IPS-20b (cell line): ENCODE results near the gene CCNB2.
"Not testable (repeated sequence)": the region's sequence is repeated elsewhere in the genome, so short reads cannot be mapped to it uniquely, and the experiment has no call there.

Experiments
- H3K27ac ChIP-seq: one replicate; pipeline ENCODE4 v1.5.1; 2013; ENCODE audit warnings: low read length
- H3K27me3 ChIP-seq: 2 replicates; pipeline ENCODE4 v1.6.1; 2013; ENCODE audit warnings: mild to moderate bottlenecking, low read length, inconsistent platforms; ENCODE audit not compliant: insufficient read depth
- H3K36me3 ChIP-seq: 2 replicates; pipeline ENCODE4 v1.6.1; 2013; ENCODE audit warnings: low read depth, mild to moderate bottlenecking, inconsistent platforms, low read length, moderate library complexity; ENCODE audit not compliant: insufficient read depth
- H3K4me1 ChIP-seq: 2 replicates; pipeline ENCODE4 v1.6.1; 2013; ENCODE audit warnings: mild to moderate bottlenecking, control low read depth, inconsistent platforms, low read length, moderate library complexity; ENCODE audit not compliant: insufficient read depth
- H3K4me3 ChIP-seq: 2 replicates; pipeline ENCODE4 v1.5.1; 2013; ENCODE audit warnings: mild to moderate bottlenecking, low read length, inconsistent platforms
- H3K9ac ChIP-seq: 2 replicates; pipeline ENCODE4 v1.6.1; 2013; ENCODE audit warnings: low read depth, mild to moderate bottlenecking, inconsistent platforms, low read length, moderate library complexity
- H3K9me3 ChIP-seq: 2 replicates; pipeline ENCODE4 v1.6.1; 2013; ENCODE audit warnings: mild to moderate bottlenecking, low read depth, low read length, inconsistent platforms; ENCODE audit not compliant: insufficient read depth

Gene CCNB2

DNA sequence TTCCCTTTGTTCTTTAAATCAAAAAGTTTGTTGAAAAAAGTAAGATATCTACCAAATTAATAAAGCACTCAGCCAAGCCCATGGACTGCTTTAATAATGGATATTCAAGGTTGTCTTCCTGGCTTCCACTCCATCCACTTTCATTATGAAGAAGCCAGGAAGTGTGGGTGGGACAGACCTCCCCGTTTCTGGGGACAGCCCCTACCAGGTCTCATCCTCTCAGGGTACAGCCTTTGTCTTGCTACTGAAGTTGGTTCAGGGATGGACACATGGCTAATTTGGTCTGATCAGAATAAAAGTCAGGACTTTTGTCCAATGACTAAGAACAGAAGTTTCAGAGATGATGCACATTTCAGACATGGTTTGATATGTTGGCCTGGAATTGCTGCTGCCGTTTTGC lies 32.6 kb downstream of the CCNB2 start:
- H3K4me3 ChIP-seq: no peak overlapping the region
- peaks cover 83% of the 10 kb centered on the region for H3K36me3 ChIP-seq
- H3K27ac ChIP-seq: no peak overlapping the region
- H3K27me3 ChIP-seq: no peaks in the 10 kb centered on the region
- H3K9me3 ChIP-seq: no peaks in the 10 kb centered on the region
- no peak overlapping the region for H3K9ac ChIP-seq
- no peaks in the 10 kb centered on the region for H3K4me1 ChIP-seq

DNA sequence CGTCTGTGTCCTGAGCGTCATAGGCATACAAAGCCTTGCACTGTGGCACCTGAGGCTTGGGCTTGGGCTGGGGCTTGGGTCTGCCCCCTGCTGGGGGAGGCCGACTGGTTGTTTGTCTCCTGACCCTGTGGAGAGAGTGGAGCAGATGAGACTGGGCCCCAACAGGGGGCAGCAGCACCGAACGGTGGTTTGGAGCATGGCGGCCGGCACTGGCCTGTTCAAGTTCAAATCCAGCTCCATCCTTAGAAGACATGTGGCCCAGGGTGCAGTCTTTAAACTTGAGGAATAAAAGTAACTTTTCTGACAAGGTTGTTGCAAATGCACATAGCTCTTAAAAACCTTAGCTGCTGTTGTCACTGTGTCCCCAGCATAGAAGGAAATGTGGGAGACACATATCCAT lies 33.3 kb downstream of the CCNB2 start:
- Histone ChIP-seq H3K4me1 (no peaks in the 10 kb centered on the region), H3K4me3 (no peak overlapping the region), H3K27me3 (no peaks in the 10 kb centered on the region), H3K9me3 (no peaks in the 10 kb centered on the region), H3K27ac (no peak overlapping the region), H3K9ac (no peak overlapping the region), H3K36me3 (peaks cover 82% of the 10 kb centered on the region)

DNA sequence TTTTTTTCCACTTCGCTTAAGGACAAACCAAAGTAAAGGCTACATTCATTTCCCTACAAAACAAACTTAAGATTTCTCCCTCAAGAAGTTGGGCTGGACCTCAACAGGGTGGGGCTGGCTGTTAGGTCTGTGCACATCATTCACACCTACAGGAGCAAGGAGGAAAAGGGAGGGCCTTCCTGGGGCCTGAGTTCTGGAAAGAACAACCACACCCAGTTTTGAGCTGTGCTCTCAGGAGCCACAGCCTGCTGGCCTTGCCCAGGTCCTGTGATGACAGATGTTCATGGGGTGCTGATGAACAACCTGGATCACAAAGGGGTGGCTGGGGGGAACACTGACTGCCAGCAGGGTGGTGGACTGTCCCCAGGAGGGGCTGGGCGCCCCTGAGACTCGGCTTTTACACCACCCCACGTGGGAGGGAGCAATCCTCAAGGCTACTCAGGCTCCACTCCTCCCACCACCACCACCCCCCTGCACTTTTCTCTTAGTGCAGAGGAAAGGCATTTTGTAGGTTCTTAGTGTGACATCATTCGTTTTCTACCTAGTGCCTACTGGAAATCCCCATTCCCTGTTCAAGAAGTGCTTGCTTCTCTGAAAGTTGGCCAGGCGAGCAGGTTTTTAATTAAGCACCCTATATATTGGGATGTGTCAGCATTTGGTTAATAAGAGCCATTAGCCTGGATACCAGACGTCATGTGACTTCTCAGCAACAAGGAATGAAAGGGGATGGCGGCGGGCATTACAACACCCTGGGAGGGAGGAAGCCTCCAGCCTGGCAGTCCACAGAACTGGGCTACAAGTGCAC lies 35.7 kb downstream of the CCNB2 start:
- Histone ChIP-seq H3K4me1 (no peaks in the 10 kb centered on the region), H3K27me3 (no peaks in the 10 kb centered on the region), H3K9me3 (no peaks in the 10 kb centered on the region), H3K27ac (no peak overlapping the region), H3K36me3 (peaks cover 68% of the 10 kb centered on the region), H3K9ac (no peak overlapping the region), H3K4me3 (no peak overlapping the region)

DNA sequence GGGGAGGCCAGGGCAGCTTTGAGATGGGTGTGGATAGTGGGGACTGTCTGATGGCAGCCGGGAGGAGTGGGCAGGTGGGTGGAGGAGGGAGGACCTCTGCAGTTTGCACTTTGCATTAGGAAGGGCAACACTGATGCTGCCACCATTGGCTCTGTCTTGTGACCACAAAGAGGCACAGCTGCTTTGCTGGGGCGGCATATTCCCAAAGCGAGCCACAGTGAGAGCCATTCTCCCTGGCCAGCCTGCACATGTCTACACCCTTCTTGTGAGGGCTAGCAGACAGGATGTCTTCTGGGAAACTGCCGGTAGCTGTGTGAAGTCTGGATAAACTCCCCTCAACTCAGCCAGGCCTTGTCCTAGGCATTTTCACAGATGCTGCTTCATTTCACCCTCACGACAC lies 38.3 kb downstream of the CCNB2 start:
- H3K27me3 ChIP-seq: no peaks in the 10 kb centered on the region

DNA sequence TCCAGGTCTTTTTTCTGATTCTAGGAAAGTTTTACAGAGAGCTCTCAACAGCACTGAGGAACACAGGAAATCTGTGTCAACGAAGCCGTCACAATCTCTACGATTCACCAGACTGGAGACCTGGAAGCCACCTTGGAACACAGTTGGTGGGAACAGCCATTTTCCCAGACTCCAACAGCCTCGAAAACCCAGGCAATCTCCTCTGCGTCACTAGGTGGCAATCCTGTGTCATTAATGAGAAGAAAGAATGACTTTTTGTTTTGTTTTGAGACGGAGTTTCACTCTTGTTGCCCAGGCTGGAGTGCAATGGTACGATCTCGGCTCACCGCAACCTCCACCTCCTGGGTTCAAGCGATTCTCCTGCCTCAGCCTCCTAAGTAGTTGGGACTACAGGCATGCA lies 39.6 kb downstream of the CCNB2 start:
- H3K27ac ChIP-seq, H3K9me3 ChIP-seq, H3K9ac ChIP-seq, H3K27me3 ChIP-seq, H3K4me3 ChIP-seq: not testable (repeated sequence)
- peaks cover 18% of the 10 kb centered on the region; the same call in 1 of the 2 replicates for H3K4me1 ChIP-seq
- H3K36me3 ChIP-seq: peaks cover 49% of the 10 kb centered on the region

More for the DNA sequence above, 38.3 kb downstream of the CCNB2 start:
- peaks cover 59% of the 10 kb centered on the region for H3K36me3 ChIP-seq
- H3K27ac ChIP-seq: no peak overlapping the region
- H3K9ac ChIP-seq: no peak overlapping the region
- no peak overlapping the region for H3K4me3 ChIP-seq
- H3K4me1 ChIP-seq: peaks cover 8% of the 10 kb centered on the region; the same call in 1 of the 2 replicates
- no peaks in the 10 kb centered on the region for H3K9me3 ChIP-seq

DNA sequence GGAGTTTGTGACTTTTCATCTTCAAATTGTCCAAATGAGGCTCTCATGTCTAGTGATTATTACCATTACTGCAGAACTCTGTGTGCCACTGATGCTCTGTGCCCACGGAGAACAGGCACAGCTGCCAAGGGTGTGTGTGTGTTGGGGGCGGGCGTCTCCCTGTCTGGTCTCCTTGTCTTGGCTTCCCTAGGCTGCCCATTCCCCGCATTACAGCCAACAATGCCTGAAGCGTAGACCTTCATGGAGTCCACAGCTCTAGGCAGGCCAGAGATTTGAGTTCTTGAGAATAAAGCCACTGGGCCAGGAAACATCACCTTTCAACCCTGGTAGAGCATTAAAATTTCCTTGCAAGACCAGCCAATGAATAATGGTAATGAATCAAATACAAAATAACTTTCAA lies 42.7 kb downstream of the CCNB2 start:
- Histone ChIP-seq H3K27ac (peak overlapping the region; percentile 19), H3K9me3 (no peaks in the 10 kb centered on the region), H3K9ac (no peak overlapping the region), H3K36me3 (peaks cover 59% of the 10 kb centered on the region), H3K4me1 (peaks cover 18% of the 10 kb centered on the region; the same call in 1 of the 2 replicates), H3K27me3 (no peaks in the 10 kb centered on the region), H3K4me3 (peak overlapping the region; percentile 29)

DNA sequence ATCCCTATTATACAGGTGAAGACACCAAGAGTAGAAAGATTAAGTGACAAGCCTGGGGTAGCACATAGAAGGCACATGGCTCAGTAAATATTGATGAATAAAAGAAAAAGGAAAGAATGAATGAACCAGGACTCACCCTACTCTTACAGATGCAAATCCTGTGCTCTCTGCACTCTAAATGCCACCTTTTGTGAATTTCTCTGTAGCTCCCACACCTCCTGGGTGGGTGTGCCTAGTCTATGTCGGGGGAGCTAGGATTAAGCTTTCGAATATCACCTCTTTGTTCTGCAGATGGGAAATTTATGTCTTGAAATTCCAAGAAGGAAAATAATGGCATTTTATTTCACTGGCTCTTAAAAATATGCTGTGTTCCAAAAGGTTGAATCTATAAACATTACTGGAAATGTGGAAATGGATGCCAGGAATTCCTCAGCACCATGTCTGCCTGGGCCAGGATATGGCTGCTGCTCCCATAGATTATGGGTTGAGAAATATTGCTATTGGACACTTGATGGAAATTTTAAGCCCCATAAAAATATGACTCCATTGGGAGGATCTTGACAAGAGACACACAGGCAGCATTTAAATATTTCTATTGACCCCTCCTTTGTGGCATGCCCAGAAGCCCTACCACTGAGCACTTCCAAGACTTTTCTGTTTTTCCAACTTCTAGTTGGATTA lies 43.3 kb downstream of the CCNB2 start:
- Histone ChIP-seq H3K4me1 (peaks cover 18% of the 10 kb centered on the region; the same call in 1 of the 2 replicates), H3K27ac (peak overlapping the region; percentile 19), H3K9me3 (no peaks in the 10 kb centered on the region), H3K36me3 (peaks cover 60% of the 10 kb centered on the region), H3K9ac (no peak overlapping the region), H3K4me3 (peak overlapping the region; percentile 29), H3K27me3 (no peaks in the 10 kb centered on the region)

DNA sequence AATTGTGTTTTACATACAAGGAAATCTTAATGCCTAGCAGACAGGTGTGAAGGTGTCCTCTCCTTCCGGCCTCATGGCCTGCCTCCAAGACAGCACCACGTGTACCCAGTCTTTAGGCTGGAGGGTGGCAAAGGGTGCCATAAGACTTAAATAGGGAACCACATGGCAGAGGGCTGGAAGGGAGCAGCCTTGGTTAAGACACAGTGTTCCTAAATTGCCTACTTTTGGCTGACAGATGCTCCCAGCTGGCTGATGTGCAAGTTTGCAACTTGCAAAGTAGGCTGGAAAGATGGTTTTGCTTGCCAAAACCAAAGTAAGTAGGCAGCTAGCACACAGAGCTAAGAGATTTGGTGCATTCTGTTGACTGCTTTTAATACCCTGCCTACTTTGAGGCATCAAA lies 45.2 kb downstream of the CCNB2 start:
- peaks cover 72% of the 10 kb centered on the region for H3K36me3 ChIP-seq
- no peak overlapping the region for H3K9ac ChIP-seq
- H3K27me3 ChIP-seq: no peaks in the 10 kb centered on the region

DNA sequence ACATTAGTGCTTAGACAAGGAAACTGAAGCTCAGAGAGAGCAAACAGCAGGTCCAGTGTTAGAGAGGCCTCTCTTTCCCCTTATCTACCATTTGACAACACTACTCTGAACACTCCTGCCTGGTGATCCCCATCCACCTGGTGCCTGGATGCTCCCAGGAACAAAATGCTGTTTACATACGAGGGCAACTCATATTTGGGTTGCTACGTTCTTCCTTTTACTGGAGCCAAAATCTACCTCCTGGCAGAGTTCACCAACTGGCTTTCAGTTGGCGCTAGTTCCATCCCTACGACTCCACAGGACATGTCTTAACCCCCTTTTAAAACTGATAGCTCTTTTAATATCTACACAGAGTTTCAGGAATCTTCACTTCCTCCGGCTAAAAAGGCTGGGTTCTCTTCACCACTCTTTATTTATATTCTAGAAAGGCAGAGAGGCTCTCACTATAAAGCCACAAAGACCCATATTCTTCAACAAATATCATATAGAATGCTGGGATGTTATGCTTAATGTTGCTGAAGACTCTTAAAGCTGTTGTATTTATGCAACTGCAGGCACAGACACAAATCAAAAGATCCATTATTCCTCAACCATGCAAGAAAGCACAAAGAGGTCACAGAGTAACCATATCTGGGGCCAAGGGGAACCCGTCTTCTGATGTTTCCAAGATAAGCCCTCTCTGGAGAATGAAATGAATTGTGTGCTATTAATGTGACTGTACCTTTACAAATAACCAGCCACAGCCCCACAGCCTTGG lies 47.9 kb downstream of the CCNB2 start:
- no peak overlapping the region for H3K27ac ChIP-seq
- H3K9me3 ChIP-seq: no peaks in the 10 kb centered on the region
- peaks cover 72% of the 10 kb centered on the region for H3K36me3 ChIP-seq

More for the DNA sequence above, 45.2 kb downstream of the CCNB2 start:
- Histone ChIP-seq H3K4me3 (no peak overlapping the region), H3K4me1 (peaks cover 18% of the 10 kb centered on the region; the same call in 1 of the 2 replicates), H3K27ac (no peak overlapping the region), H3K9me3 (no peaks in the 10 kb centered on the region)

DNA sequence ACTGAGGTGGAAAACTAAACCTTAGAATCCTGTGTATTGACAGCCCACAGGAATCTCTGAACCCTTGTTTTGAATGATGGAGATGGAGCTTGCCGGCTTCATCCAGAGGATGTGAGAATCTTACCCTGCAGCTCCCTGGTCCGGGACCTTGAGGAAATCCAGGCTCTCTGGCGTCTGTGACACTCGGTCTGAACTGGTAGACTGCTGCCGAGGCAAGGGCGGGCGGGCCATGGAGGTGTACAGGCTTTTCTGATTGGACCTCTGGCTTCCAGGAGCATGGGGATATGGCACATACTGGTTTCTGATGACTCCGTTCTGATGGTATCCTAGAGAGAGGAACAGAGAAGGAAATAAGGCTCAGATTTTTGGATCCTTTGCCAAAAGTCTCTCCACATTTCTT lies 48.5 kb downstream of the CCNB2 start:
- Histone ChIP-seq H3K36me3 (peaks cover 78% of the 10 kb centered on the region), H3K4me3 (no peak overlapping the region), H3K9me3 (no peaks in the 10 kb centered on the region), H3K9ac (no peak overlapping the region), H3K27me3 (no peaks in the 10 kb centered on the region), H3K4me1 (peaks cover 8% of the 10 kb centered on the region; the same call in 1 of the 2 replicates), H3K27ac (no peak overlapping the region)

More for the DNA sequence above, 47.9 kb downstream of the CCNB2 start:
- Histone ChIP-seq H3K9ac (no peak overlapping the region), H3K27me3 (no peaks in the 10 kb centered on the region), H3K4me3 (no peak overlapping the region), H3K4me1 (peaks cover 13% of the 10 kb centered on the region; the same call in 1 of the 2 replicates)

DNA sequence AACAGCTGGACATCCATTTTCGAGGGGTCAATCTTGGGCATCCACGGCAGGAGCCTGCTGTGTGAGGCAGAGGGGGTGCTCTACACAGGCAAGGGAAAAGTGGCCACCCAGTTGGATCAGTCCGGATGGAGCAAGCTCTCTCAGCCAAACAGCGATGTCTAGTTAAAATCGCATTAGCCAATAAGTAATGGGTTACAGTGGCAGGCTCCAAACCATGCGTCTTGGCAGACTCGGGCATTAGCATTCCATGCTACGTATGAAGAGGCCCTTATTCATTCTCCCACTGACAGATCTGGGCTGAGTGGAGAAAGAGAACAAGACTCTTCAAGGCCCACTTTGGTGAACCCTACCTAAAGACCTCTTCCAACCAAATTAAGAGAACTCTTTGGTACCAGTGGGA lies 49.3 kb downstream of the CCNB2 start:
- H3K9me3 ChIP-seq: no peaks in the 10 kb centered on the region
- H3K9ac ChIP-seq: no peak overlapping the region
- H3K27ac ChIP-seq: no peak overlapping the region
- peaks cover 86% of the 10 kb centered on the region for H3K36me3 ChIP-seq
- H3K27me3 ChIP-seq: no peaks in the 10 kb centered on the region
- no peak overlapping the region for H3K4me3 ChIP-seq
- H3K4me1 ChIP-seq: peaks cover 3% of the 10 kb centered on the region; the same call in 1 of the 2 replicates
